HCT116 (cell line): ENCODE results near the gene CTDSPL2. TPM values are rescaled to one million over a fixed set of nuclear protein-coding genes. Genes with fewer than 3 reads are reported as not detected.

Experiments
- ATAC-seq: fragments of 200-7000 bp; cut with Tn5 transposase; 2 replicates; pipeline ENCODE4 v1.9.1; 2020; ENCODE audit warnings: mild to moderate bottlenecking, moderate library complexity
- BruUV-seq: library from RNA; stranded (reverse); fragments of 400-500 nt; replicated peaks from 2 replicates; lab custom pipeline; 2021; lab: Mats Ljungman, UMichigan
- CTCF ChIA-PET: fragments of 300-600 bp; sonication (Branson Sonifier 250); formaldehyde crosslinking; loops from one replicate; lab custom pipeline; 2021; ENCODE audit warnings: antibody characterized with exemption; lab: Charles Lee
- POLR2A ChIA-PET: fragments of 300-600, 350-600 bp; sonication (Branson Sonifier 250); formaldehyde crosslinking; loops from one replicate; lab custom pipeline; 2021; ENCODE audit warnings: antibody characterized with exemption; lab: Charles Lee
- RAD21 ChIA-PET, 2 experiments: fragments of 300-600 bp; sonication (Branson Sonifier 250); formaldehyde crosslinking; loops; one replicate each; lab custom pipeline; 2023; ENCODE audit warnings: low total read pairs in 2 of 2; ENCODE audit not compliant: uncharacterized antibody in 2 of 2, unreplicated experiment in 2 of 2, low non-redundant PET in 1 of 2; lab: Charles Lee
- DNase-seq: peaks from one replicate; pipeline ENCODE4 v3.0.0-alpha.2; 2010; ENCODE audit warnings: low read depth, low spot score
- H2AFZ ChIP-seq: fragments of 200-600 bp; shearing (Covaris generic), sonication (generic); 2 replicates; pipeline ENCODE4 v1.6.1; 2017; ENCODE audit warnings: low read depth, mixed run types, mixed read lengths, antibody characterized with exemption, low read length; ENCODE audit not compliant: poor library complexity, severe bottlenecking
- H3K27ac ChIP-seq: 2 replicates; pipeline ENCODE4 v1.5.1; 2012; ENCODE audit warnings: low read depth, low read length
- H3K27me3 ChIP-seq: fragments of 200-600 bp; sonication (generic); 2 replicates; pipeline ENCODE4 v1.6.1; 2016; ENCODE audit warnings: mixed run types, low read length, mixed read lengths; ENCODE audit not compliant: insufficient read depth
- H3K36me3 ChIP-seq, 2 experiments: fragments of 200-500 bp in 1 of 2; fragments of 200-600 bp in 1 of 2; sonication (Bioruptor generic) in 1 of 2; sonication (generic) in 1 of 2; 2 replicates each; pipeline versions ENCODE4 v1.5.1 to v1.6.1; 2014 to 2016; ENCODE audit warnings: low read length in 2 of 2, inconsistent platforms in 1 of 2, mixed read lengths in 1 of 2, mixed run types in 1 of 2; ENCODE audit not compliant: insufficient read depth in 2 of 2, control insufficient read depth in 1 of 2
- H3K4me1 ChIP-seq, 2 experiments: fragments of 200-600 bp in 1 of 2; sonication (generic) in 1 of 2; 2 replicates each; pipeline versions ENCODE4 v1.5.1 to v1.6.1; 2012 to 2017; ENCODE audit warnings: low read length in 2 of 2, inconsistent platforms in 1 of 2, mild to moderate bottlenecking in 1 of 2, mixed read lengths in 1 of 2, mixed run types in 1 of 2, moderate library complexity in 1 of 2; ENCODE audit not compliant: insufficient read depth in 2 of 2, control insufficient read depth in 1 of 2
- H3K4me2 ChIP-seq: fragments of 200-600 bp; sonication (generic); 2 replicates; pipeline ENCODE4 v1.6.1; 2017; ENCODE audit warnings: mixed run types, low read length, mixed read lengths
- H3K4me3 ChIP-seq, 2 experiments: fragments of 200-600 bp in 1 of 2; sonication (generic) in 1 of 2; replicated peaks in 1 of 2; 2 replicates each; pipeline ENCODE4 v1.5.1; 2011 to 2016; ENCODE audit warnings: low read length in 2 of 2, control low read depth in 1 of 2, low read depth in 1 of 2, mild to moderate bottlenecking in 1 of 2, mixed read lengths in 1 of 2, mixed run types in 1 of 2
- H3K79me2 ChIP-seq: fragments of 200-600 bp; sonication (generic); 2 replicates; pipeline ENCODE4 v1.6.1; 2017; ENCODE audit warnings: mild to moderate bottlenecking, mixed run types, low read length, moderate library complexity, mixed read lengths; ENCODE audit not compliant: insufficient read depth
- H3K9ac ChIP-seq: fragments of 200-600 bp; sonication (generic); 2 replicates; pipeline ENCODE4 v1.6.1; 2016; ENCODE audit warnings: low read length, mixed read lengths
- H3K9me2 ChIP-seq: fragments of 200-600 bp; sonication (generic), shearing (Covaris generic); 2 replicates; pipeline ENCODE4 v1.6.1; 2017; ENCODE audit warnings: mixed run types, mild to moderate bottlenecking, moderate library complexity; ENCODE audit not compliant: insufficient read depth
- H3K9me3 ChIP-seq, 2 experiments: fragments of 200-500 bp in 1 of 2; fragments of 200-600 bp in 1 of 2; sonication (Bioruptor generic) in 1 of 2; sonication (generic) in 1 of 2; 2 replicates each; pipeline ENCODE4 v1.6.1; 2014 to 2017; ENCODE audit warnings: low read length in 2 of 2, mixed read lengths in 2 of 2, inconsistent platforms in 1 of 2, low read depth in 1 of 2, mild to moderate bottlenecking in 1 of 2, mixed run types in 1 of 2, moderate library complexity in 1 of 2; ENCODE audit not compliant: control insufficient read depth in 1 of 2, insufficient read depth in 1 of 2
- H4K20me1 ChIP-seq: fragments of 200-600 bp; sonication (generic), shearing (Covaris generic); 2 replicates; pipeline ENCODE4 v1.6.1; 2017; ENCODE audit warnings: mixed run types, mild to moderate bottlenecking, moderate library complexity; ENCODE audit not compliant: insufficient read depth
- CBX3 ChIP-seq: IDR thresholded peaks from 2 replicates; pipeline ENCODE4 v1.6.1; 2012; ENCODE audit warnings: low read depth
- CEBPB ChIP-seq: IDR thresholded peaks from 2 replicates; pipeline ENCODE4 v1.6.1; 2012; ENCODE audit warnings: low read depth
- EGR1 ChIP-seq: IDR thresholded peaks from 2 replicates; pipeline ENCODE4 v1.6.1; 2012; ENCODE audit warnings: low read depth
- EZH2 ChIP-seq: fragments of 200-600 bp; sonication (generic); IDR thresholded peaks from 2 replicates; pipeline ENCODE4 v1.6.1; 2017; ENCODE audit warnings: antibody characterized with exemption, mixed run types
- EZH2phosphoT487 ChIP-seq: fragments of 200-600 bp; IDR thresholded peaks from 2 replicates; pipeline ENCODE4 v1.6.1; 2018; ENCODE audit warnings: antibody characterized with exemption, borderline replicate concordance
- FOSL1 ChIP-seq: IDR thresholded peaks from 2 replicates; pipeline ENCODE4 v1.6.1; 2012; ENCODE audit warnings: low read depth
- POLR2A ChIP-seq: IDR thresholded peaks from 2 replicates; pipeline ENCODE4 v1.7.0; 2011; ENCODE audit warnings: borderline replicate concordance; ENCODE audit not compliant: insufficient read depth, insufficient read length; ENCODE audit errors: extremely low read depth
- POLR2AphosphoS5 ChIP-seq: IDR thresholded peaks from 2 replicates; pipeline ENCODE4 v1.6.1; 2011; ENCODE audit warnings: mild to moderate bottlenecking, low read depth, low read length, moderate library complexity
- RAD21 ChIP-seq: IDR thresholded peaks from 2 replicates; pipeline ENCODE4 v1.6.1; 2012; ENCODE audit warnings: low read depth, mild to moderate bottlenecking
- SIN3A ChIP-seq: IDR thresholded peaks from 2 replicates; pipeline ENCODE4 v1.6.1; 2012; ENCODE audit warnings: low read depth
- SRF ChIP-seq: IDR thresholded peaks from 2 replicates; pipeline ENCODE4 v1.6.1; 2012; ENCODE audit warnings: low read depth
- TCF7L2 ChIP-seq: IDR thresholded peaks from 2 replicates; pipeline ENCODE4 v1.7.0; 2011; ENCODE audit warnings: borderline replicate concordance, inconsistent platforms; ENCODE audit not compliant: insufficient read depth, insufficient read length; ENCODE audit errors: extremely low read depth
- YY1 ChIP-seq: IDR thresholded peaks from 2 replicates; pipeline ENCODE4 v1.6.1; 2011; ENCODE audit warnings: low read length, low read depth, moderate library complexity, mild to moderate bottlenecking; ENCODE audit not compliant: insufficient replicate concordance; ENCODE audit errors: extremely low read depth
- ZFX ChIP-seq: fragments of 450-650 bp; IDR thresholded peaks from 2 replicates; pipeline ENCODE4 v1.6.1; 2017
- ZNF274 ChIP-seq: fragments of 200-500 bp; sonication (Bioruptor generic); IDR thresholded peaks from 2 replicates; pipeline ENCODE4 v1.6.1; 2014; ENCODE audit warnings: mild to moderate bottlenecking, low read depth, low read length, inconsistent platforms
- intact Hi-C: fragments of 100-400 bp; cut with micrococcal nuclease; formaldehyde crosslinking; loops from 2 replicates; pipeline ENCODE4 v1.10.0; 2022
- total RNA-seq: library from RNA; stranded (reverse); gene quantifications from one replicate; pipeline ENCODE4 v1.2.1, GENCODE V29; 2021; ENCODE audit not compliant: unreplicated experiment
- TF ChIP-seq, protein P1 (sequence below): IDR thresholded peaks from 2 replicates; pipeline ENCODE4 v1.6.1; 2012
- TF ChIP-seq, protein P2 (sequence below): IDR thresholded peaks from 2 replicates; pipeline ENCODE4 v1.6.1; 2012
- TF ChIP-seq, protein P3 (sequence below), 3 experiments: fragments of 200-600 bp in 1 of 3; sonication (generic) in 1 of 3; IDR thresholded peaks in 2 of 3; conservative IDR thresholded peaks in 1 of 3; 2 replicates each; pipeline ENCODE4 v1.5.1; 2012 to 2017; ENCODE audit warnings: low read depth in 2 of 3, low read length in 2 of 3, antibody characterized with exemption in 1 of 3, borderline replicate concordance in 1 of 3, control low read depth in 1 of 3, mild to moderate bottlenecking in 1 of 3, mixed read lengths in 1 of 3, mixed run types in 1 of 3, moderate library complexity in 1 of 3; ENCODE audit not compliant: insufficient read depth in 1 of 3

CTDSPL2 gene
- total RNA-seq, 1 experiment from 2014 or later, result 56.0 TPM

DNA sequence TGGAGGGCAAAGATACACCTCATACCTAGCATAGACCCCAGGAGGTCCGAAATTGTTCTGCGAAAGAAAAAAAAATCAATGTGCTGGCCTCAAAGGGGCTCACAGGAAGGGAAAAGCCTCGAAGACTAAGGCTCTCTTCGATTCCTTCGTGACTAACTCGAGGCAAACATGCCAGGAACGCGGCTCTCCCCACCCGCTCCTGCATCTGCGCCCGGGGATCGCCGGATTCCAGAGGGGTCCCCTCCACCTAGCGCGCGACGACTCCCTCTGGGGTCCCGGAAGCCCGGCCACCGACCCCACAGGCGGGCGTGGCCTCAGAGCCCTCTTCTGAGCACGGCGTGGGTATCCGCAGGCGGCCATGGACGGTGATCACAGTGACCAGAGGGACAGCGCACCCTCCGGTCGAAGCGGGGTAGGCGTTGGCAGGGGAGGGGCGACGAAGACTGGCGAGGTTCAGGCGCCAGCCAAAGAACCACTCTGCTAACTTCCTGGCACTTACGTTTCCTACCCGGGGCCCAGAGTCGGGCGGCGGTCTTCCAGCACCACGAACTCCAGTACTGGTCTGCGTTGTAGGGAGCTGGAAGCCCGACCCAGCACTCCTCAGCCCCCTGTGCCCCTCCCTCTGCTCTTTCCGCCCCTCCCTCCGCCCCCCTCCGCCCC is 109.0 kb downstream of the CTDSPL2 start:
- H3K9me2 ChIP-seq, result no peaks in the 10 kb centered on the region
- no peak overlapping the region for H2AFZ ChIP-seq
- peak; percentile 73 for TF ChIP-seq POLR2A
- peak; percentile 12 for TF ChIP-seq TCF7L2
- TF ChIP-seq EZH2phosphoT487, result no peak
- TF ChIP-seq, protein P1, sequence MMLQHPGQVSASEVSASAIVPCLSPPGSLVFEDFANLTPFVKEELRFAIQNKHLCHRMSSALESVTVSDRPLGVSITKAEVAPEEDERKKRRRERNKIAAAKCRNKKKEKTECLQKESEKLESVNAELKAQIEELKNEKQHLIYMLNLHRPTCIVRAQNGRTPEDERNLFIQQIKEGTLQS, result no peak
- TF ChIP-seq EGR1, result no peak
- no peak for TF ChIP-seq SRF
- TF ChIP-seq ZFX, result no peak
- peak; percentile 52 for TF ChIP-seq SIN3A
- no peak for TF ChIP-seq ZNF274
- TF ChIP-seq YY1, result peak; percentile 88
- TF ChIP-seq CBX3, result 0 out of 2 replicates have a peak, but pooled peaks have one; percentile 8
- TF ChIP-seq, protein P2, sequence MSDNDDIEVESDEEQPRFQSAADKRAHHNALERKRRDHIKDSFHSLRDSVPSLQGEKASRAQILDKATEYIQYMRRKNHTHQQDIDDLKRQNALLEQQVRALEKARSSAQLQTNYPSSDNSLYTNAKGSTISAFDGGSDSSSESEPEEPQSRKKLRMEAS, result peak; percentile 53; the same call in 1 of the 2 replicates
- no peak for TF ChIP-seq EZH2
- 0 out of 2 replicates have a peak, but pooled peaks have one; percentile 10 for TF ChIP-seq RAD21
- TF ChIP-seq, protein P3, sequence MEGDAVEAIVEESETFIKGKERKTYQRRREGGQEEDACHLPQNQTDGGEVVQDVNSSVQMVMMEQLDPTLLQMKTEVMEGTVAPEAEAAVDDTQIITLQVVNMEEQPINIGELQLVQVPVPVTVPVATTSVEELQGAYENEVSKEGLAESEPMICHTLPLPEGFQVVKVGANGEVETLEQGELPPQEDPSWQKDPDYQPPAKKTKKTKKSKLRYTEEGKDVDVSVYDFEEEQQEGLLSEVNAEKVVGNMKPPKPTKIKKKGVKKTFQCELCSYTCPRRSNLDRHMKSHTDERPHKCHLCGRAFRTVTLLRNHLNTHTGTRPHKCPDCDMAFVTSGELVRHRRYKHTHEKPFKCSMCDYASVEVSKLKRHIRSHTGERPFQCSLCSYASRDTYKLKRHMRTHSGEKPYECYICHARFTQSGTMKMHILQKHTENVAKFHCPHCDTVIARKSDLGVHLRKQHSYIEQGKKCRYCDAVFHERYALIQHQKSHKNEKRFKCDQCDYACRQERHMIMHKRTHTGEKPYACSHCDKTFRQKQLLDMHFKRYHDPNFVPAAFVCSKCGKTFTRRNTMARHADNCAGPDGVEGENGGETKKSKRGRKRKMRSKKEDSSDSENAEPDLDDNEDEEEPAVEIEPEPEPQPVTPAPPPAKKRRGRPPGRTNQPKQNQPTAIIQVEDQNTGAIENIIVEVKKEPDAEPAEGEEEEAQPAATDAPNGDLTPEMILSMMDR (IDR thresholded peaks at IDR 0.05 in 2 of 3, conservative IDR thresholded peaks at IDR 0.05 in 1 of 3; ENCODE audit: borderline replicate concordance in 1 of 3, insufficient read depth in 1 of 3, low read depth in 2 of 3, low read length in 2 of 3), result peak; percentile 2 to 46 (median 23); a peak in 4 of 6 replicates
- no peak for TF ChIP-seq FOSL1
- peak; percentile 80; the same call in 1 of the 2 replicates for TF ChIP-seq POLR2AphosphoS5
- TF ChIP-seq CEBPB, result no peak
- no peaks in the 10 kb centered on the region for H3K27me3 ChIP-seq
- ChIA-PET RAD21 (interaction anchor here (0.6 kb wide), 2 partner anchors 248 to 735 kb away, joined by 3 to 4 read pairs; partner anchors contain the start of gene GOLM2 (in 1 of the 2)), CTCF (interaction anchor here (0.5 to 2.5 kb wide), 3 partner anchors 10 to 174 kb away, joined by 3 to 8 read pairs (median 3); partner anchors contain the start of genes CTDSPL2 and PATL2), POLR2A (interaction anchor here (0.7 to 1.8 kb wide), 7 partner anchors 8 to 300 kb away, joined by 3 to 15 read pairs (median 3); partner anchors contain the start of genes B2M and CTDSPL2)
- H3K27ac ChIP-seq, result peak overlapping the region; percentile 97
- peak overlapping the region; percentile 53 to 69 for H3K4me3 ChIP-seq
- H4K20me1 ChIP-seq, result peaks cover 22% of the 10 kb centered on the region; the same call in 1 of the 2 replicates
- peak overlapping the region; percentile 87 for H3K4me2 ChIP-seq
- peaks cover 53% of the 10 kb centered on the region for H3K79me2 ChIP-seq
- BruUV-seq, result no TSS peak
- peaks cover 2 to 19% of the 10 kb centered on the region in 2 experiments for H3K36me3 ChIP-seq
- no peaks in the 10 kb centered on the region for H3K9me3 ChIP-seq
- H3K4me1 ChIP-seq, result peaks cover 9 to 29% of the 10 kb centered on the region in 2 experiments; a peak in 3 of 4 replicates
- intact Hi-C loops, result no loop called here
- DNase-seq, result peak; percentile 64
- peak overlapping the region; percentile 74 for H3K9ac ChIP-seq
- peak; percentile 84 for ATAC-seq
